Trophoblast cell (in vitro differentiated cells and primary cell): ENCODE results near the gene HSPA4L.

Source experiments
- DNase-seq, 2 donors: peaks; one replicate each; pipeline ENCODE4 v3.0.0-alpha.2; 2016
- H2AFZ ChIP-seq: 2 replicates; pipeline ENCODE4 v1.6.1; 2013; ENCODE audit warnings: low read length, moderate library complexity, mild to moderate bottlenecking; ENCODE audit not compliant: insufficient read depth, poor library complexity
- H2AK5ac ChIP-seq: 2 replicates; pipeline ENCODE4 v1.6.1; 2013; ENCODE audit warnings: mild to moderate bottlenecking, low read length
- H2BK120ac ChIP-seq: 2 replicates; pipeline ENCODE4 v1.6.1; 2013; ENCODE audit warnings: low read length, mild to moderate bottlenecking, moderate library complexity; ENCODE audit not compliant: insufficient read depth, poor library complexity
- H2BK12ac ChIP-seq: 2 replicates; pipeline ENCODE4 v1.6.1; 2013; ENCODE audit warnings: mild to moderate bottlenecking, low read length, moderate library complexity
- H2BK5ac ChIP-seq: 2 replicates; pipeline ENCODE4 v1.6.1; 2013; ENCODE audit warnings: low read length, low read depth, moderate library complexity, mild to moderate bottlenecking; ENCODE audit not compliant: poor library complexity
- H3K14ac ChIP-seq: 2 replicates; pipeline ENCODE4 v1.6.1; 2013; ENCODE audit warnings: mild to moderate bottlenecking, low read length
- H3K18ac ChIP-seq: 2 replicates; pipeline ENCODE4 v1.6.1; 2013; ENCODE audit warnings: mild to moderate bottlenecking, low read length
- H3K23ac ChIP-seq: 2 replicates; pipeline ENCODE4 v1.6.1; 2013; ENCODE audit warnings: low read length
- H3K27ac ChIP-seq: 2 replicates; pipeline ENCODE4 v1.5.1; 2013; ENCODE audit warnings: low read depth, mild to moderate bottlenecking, inconsistent platforms, low read length, moderate library complexity
- H3K27me3 ChIP-seq: 2 replicates; pipeline ENCODE4 v1.6.1; 2013; ENCODE audit warnings: inconsistent platforms, mild to moderate bottlenecking, low read length, moderate library complexity; ENCODE audit not compliant: insufficient read depth
- H3K36me3 ChIP-seq, 2 experiments: 1 replicate in 1 of 2; 2 replicates in 1 of 2; pipeline ENCODE4 v1.6.1; 2013; ENCODE audit warnings: low read length in 2 of 2, mild to moderate bottlenecking in 2 of 2, moderate library complexity in 1 of 2; ENCODE audit not compliant: insufficient read depth in 2 of 2, control insufficient read depth in 1 of 2
- H3K4ac ChIP-seq: 2 replicates; pipeline ENCODE4 v1.6.1; 2013; ENCODE audit warnings: low read depth, mild to moderate bottlenecking, low read length, moderate library complexity
- H3K4me1 ChIP-seq, 2 experiments: 1 replicate in 1 of 2; 2 replicates in 1 of 2; pipeline ENCODE4 v1.6.1; 2013; ENCODE audit warnings: low read length in 2 of 2, mild to moderate bottlenecking in 2 of 2, moderate library complexity in 1 of 2; ENCODE audit not compliant: insufficient read depth in 2 of 2, control insufficient read depth in 1 of 2
- H3K4me2 ChIP-seq: 2 replicates; pipeline ENCODE4 v1.6.1; 2013; ENCODE audit warnings: inconsistent platforms, mild to moderate bottlenecking, low read length, moderate library complexity
- H3K4me3 ChIP-seq: 2 replicates; pipeline ENCODE4 v1.5.1; 2013; ENCODE audit warnings: mild to moderate bottlenecking, low read depth, low read length, inconsistent platforms
- H3K79me1 ChIP-seq: one replicate; pipeline ENCODE4 v1.6.1; 2013; ENCODE audit warnings: low read length
- H3K79me2 ChIP-seq: 2 replicates; pipeline ENCODE4 v1.6.1; 2013; ENCODE audit warnings: low read length, mild to moderate bottlenecking; ENCODE audit not compliant: control insufficient read depth, insufficient read depth, poor library complexity
- H3K9ac ChIP-seq: 2 replicates; pipeline ENCODE4 v1.6.1; 2013; ENCODE audit warnings: mild to moderate bottlenecking, low read length
- H3K9me3 ChIP-seq: 2 replicates; pipeline ENCODE4 v1.6.1; 2013; ENCODE audit warnings: low read depth, mild to moderate bottlenecking, control low read depth, inconsistent platforms, low read length; ENCODE audit not compliant: insufficient read depth
- H4K12ac ChIP-seq: 2 replicates; pipeline ENCODE4 v1.6.1; 2013; ENCODE audit warnings: low read depth, mild to moderate bottlenecking, low read length, moderate library complexity
- H4K8ac ChIP-seq: 2 replicates; pipeline ENCODE4 v1.6.1; 2013; ENCODE audit warnings: low read depth, mild to moderate bottlenecking, low read length, moderate library complexity
- H4K91ac ChIP-seq: one replicate; pipeline ENCODE4 v1.6.1; 2013; ENCODE audit warnings: low read depth, mild to moderate bottlenecking, low read length, moderate library complexity
- WGBS: extraction: QIAGEN DNeasy Blood & Tissue Kit; methylation state at CpG from one replicate; pipeline ENCODE4 v1.1.7; 2013; ENCODE audit warnings: missing lambda C conversion rate; ENCODE audit not compliant: insufficient read length, insufficient coverage; ENCODE audit errors: extremely low coverage; 5-methylcytosine and 5-hydroxymethylcytosine counted together

HSPA4L gene

DNA sequence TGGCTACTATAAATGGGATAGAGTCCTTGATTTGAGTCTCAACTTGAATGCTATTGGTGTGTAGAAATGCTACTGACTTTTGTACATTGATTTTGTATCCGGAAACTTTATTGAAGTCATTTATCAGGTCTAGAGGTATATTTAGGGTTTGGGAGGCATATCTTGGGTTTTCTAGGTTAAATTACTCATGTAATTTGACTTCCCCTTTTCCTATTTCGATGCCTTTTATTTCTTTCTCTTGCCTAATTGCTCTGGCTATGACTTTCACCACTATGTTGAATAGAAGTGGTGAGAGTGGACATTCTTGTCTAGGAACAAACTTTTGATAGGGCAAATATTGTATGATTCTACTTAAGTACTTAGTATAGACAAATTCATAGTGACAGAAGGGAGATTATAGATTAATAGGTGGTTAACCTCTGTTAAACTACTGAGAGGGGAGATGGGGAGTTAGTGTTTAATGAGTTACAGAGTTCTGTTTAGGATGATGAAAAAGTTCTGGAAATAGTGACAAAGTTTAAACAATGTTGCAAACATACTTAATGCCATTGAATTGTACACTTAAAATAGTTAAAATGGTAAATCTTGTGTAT lies 22.8 kb upstream of the HSPA4L start:
- Histone ChIP-seq H2BK120ac (no peak overlapping the region), H3K36me3 (no peaks in the 10 kb centered on the region), H3K18ac (no peak overlapping the region), H3K9ac (no peak overlapping the region), H3K79me2 (no peaks in the 10 kb centered on the region), H2AK5ac (no peak overlapping the region), H3K9me3 (no peaks in the 10 kb centered on the region), H4K12ac (no peak overlapping the region), H3K79me1 (no peaks in the 10 kb centered on the region), H3K27ac (no peak overlapping the region), H3K4me2 (no peak overlapping the region), H3K27me3 (no peaks in the 10 kb centered on the region), H2AFZ (no peak overlapping the region), H4K91ac (no peak overlapping the region), H2BK12ac (no peak overlapping the region), H3K14ac (no peak overlapping the region), H4K8ac (no peak overlapping the region), H3K4me1 (no peaks in the 10 kb centered on the region), H2BK5ac (no peak overlapping the region), H3K4me3 (no peak overlapping the region), H3K4ac (no peak overlapping the region), H3K23ac (no peak overlapping the region)
- WGBS = no CpG with 5 or more reads among the region's 2 CpGs
- no peak for DNase-seq

DNA sequence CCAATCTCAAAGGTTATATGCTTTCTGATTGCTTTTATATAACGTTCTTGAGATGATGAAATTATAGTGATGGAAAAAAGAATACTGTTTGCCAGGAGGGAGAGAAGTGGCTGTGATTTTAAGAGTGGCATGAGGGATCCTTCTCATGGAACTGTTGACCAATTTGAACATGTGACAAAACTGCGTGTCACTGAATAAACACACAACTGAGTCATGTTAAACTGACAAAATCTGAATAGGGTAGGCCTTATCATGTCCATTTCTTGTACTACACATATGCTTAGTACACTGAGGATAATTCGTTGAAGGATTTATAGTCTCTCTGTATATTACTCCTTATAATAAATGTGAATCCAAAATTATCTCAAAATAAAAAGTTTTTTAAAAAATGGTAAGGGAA lies 22.2 kb upstream of the HSPA4L start:
- Histone ChIP-seq H3K9ac (no peak overlapping the region), H3K27ac (no peak overlapping the region), H3K4me2 (no peak overlapping the region), H3K4me1 (no peaks in the 10 kb centered on the region), H4K8ac (no peak overlapping the region), H4K91ac (no peak overlapping the region), H3K27me3 (no peaks in the 10 kb centered on the region), H2BK120ac (no peak overlapping the region), H4K12ac (no peak overlapping the region), H3K79me2 (no peaks in the 10 kb centered on the region), H3K4me3 (no peak overlapping the region), H3K4ac (no peak overlapping the region), H3K18ac (no peak overlapping the region), H2AFZ (no peak overlapping the region), H2BK12ac (no peak overlapping the region), H3K14ac (no peak overlapping the region), H3K9me3 (no peaks in the 10 kb centered on the region), H3K23ac (no peak overlapping the region), H3K36me3 (no peaks in the 10 kb centered on the region), H2AK5ac (no peak overlapping the region), H3K79me1 (no peaks in the 10 kb centered on the region), H2BK5ac (no peak overlapping the region)
- no CpG with 5 or more reads among the region's 3 CpGs for WGBS
- no peak for DNase-seq

DNA sequence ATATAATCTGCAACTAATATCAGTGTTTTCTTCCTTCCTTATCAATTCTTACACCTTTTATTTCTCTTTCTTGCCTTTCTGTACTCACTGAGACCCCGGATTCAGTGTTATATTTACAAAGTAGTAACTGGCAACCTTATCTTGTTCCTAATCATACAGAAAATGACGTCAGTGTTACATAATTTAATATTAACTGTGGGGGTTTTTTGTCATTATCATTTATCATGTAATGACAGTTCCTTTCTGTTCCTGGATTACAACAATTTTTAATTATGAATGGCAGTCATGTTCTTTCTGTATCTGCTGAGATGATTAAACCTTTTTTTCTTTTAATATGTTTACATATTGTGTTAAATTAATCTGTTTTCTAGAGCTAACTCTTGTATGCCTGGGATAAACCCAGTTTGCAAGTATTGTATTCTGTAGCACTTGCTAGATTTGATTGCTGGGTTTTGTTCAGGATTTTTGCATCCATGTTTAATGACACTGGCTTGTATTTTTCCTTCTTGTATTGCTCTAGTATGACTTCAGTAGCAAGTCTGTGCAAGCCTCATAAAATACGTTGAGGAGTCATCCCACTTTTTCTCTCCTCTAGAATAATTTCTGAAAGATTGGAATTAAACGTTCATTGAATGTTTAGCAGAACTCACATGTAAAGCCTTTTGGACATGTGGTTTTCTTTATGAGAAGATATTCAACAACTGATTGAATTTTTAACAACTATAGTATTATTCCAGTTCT lies 10.4 kb upstream of the HSPA4L start:
- no peak overlapping the region for H3K14ac ChIP-seq
- H2BK120ac ChIP-seq = no peak overlapping the region
- DNase-seq = no peak
- H3K18ac ChIP-seq = no peak overlapping the region
- H2BK5ac ChIP-seq = no peak overlapping the region
- no peak overlapping the region for H2AK5ac ChIP-seq
- H3K4me2 ChIP-seq = no peak overlapping the region
- H3K36me3 ChIP-seq = no peaks in the 10 kb centered on the region
- no peaks in the 10 kb centered on the region for H3K79me1 ChIP-seq
- H3K79me2 ChIP-seq = no peaks in the 10 kb centered on the region
- no CpG with 5 or more reads among the region's 4 CpGs for WGBS
- no peak overlapping the region for H4K8ac ChIP-seq
- no peak overlapping the region for H2BK12ac ChIP-seq
- H3K4ac ChIP-seq = no peak overlapping the region
- no peak overlapping the region for H2AFZ ChIP-seq
- H3K4me3 ChIP-seq = no peak overlapping the region
- no peak overlapping the region for H3K27ac ChIP-seq
- H4K12ac ChIP-seq = no peak overlapping the region
- H3K9me3 ChIP-seq = no peaks in the 10 kb centered on the region
- H4K91ac ChIP-seq = no peak overlapping the region
- no peak overlapping the region for H3K23ac ChIP-seq
- H3K27me3 ChIP-seq = no peaks in the 10 kb centered on the region
- no peaks in the 10 kb centered on the region for H3K4me1 ChIP-seq
- H3K9ac ChIP-seq = no peak overlapping the region

DNA sequence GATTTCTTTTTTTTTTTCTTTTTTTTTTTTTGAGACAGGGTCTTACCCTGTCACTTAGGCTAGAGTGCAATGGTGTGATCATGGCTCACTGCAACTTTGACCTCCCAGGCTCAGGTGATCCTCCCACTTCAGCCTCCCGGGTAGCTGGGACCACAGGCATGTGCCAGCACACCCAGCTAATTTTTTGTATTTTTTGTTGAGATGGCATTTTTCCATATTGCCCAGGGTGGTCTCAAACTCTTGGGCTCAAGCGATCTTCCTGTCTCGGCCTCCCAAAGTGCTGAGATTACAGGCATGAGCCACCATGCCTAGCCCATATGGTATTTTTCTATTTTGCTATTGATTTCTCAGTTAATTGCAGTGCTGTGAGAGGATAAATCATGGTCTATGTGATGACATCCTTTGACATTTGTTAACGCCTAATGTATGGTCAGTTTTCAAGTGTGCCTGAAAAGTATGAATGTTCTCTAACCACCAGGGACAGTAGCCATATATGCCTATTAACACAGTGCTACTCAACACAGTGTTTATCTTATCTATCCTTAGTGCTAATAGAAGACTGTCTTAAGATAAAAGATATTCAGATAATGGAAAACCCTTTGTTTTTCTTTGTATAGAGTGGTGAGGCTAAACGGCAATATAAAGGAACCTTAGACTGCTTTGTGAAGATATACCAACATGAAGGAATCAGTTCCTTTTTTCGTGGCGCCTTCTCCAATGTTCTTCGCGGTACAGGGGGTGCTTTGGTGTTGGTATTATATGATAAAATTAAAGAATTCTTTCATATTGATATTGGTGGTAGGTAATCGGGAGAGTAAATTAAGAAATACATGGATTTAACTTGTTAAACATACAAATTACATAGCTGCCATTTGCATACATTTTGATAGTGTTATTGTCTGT lies 9.1 kb upstream of the HSPA4L start:
- H3K4me1 ChIP-seq = no peaks in the 10 kb centered on the region
- H4K12ac ChIP-seq = no peak overlapping the region
- H2AK5ac ChIP-seq = no peak overlapping the region
- no peak overlapping the region for H2BK12ac ChIP-seq
- no peak overlapping the region for H4K8ac ChIP-seq
- no peak overlapping the region for H4K91ac ChIP-seq
- no CpG with 5 or more reads among the region's 10 CpGs for WGBS
- no peak overlapping the region for H2AFZ ChIP-seq
- H3K79me1 ChIP-seq = no peaks in the 10 kb centered on the region
- H3K23ac ChIP-seq = no peak overlapping the region
- no peak overlapping the region for H3K4me3 ChIP-seq
- H3K27ac ChIP-seq = no peak overlapping the region
- H3K4ac ChIP-seq = no peak overlapping the region
- H3K36me3 ChIP-seq = no peaks in the 10 kb centered on the region
- no peak overlapping the region for H3K9ac ChIP-seq
- no peaks in the 10 kb centered on the region for H3K9me3 ChIP-seq
- H3K79me2 ChIP-seq = no peaks in the 10 kb centered on the region
- H3K14ac ChIP-seq = no peak overlapping the region
- H3K27me3 ChIP-seq = no peaks in the 10 kb centered on the region
- no peak overlapping the region for H3K18ac ChIP-seq
- H2BK120ac ChIP-seq = no peak overlapping the region
- H3K4me2 ChIP-seq = no peak overlapping the region
- no peak overlapping the region for H2BK5ac ChIP-seq
- DNase-seq = no peak
